BJ (cell line): ENCODE results near the gene FAM228A. TPM values are rescaled to one million over a fixed set of nuclear protein-coding genes. Genes with fewer than 3 reads are reported as not detected.

Source experiments
- CTCF ChIA-PET: fragments of 350-600 bp; formaldehyde crosslinking; extraction: SDS; loops from one replicate; lab custom pipeline; 2021; ENCODE audit warnings: antibody characterized with exemption, inconsistent platforms; lab: Yijun Ruan, JAX
- POLR2A ChIA-PET: fragments of 300-600 bp; sonication (Branson Sonifier 250); formaldehyde crosslinking; extraction: SDS; loops from one replicate; lab custom pipeline; 2021; ENCODE audit warnings: antibody characterized with exemption; lab: Charles Lee
- DNase-seq: peaks from one replicate; pipeline ENCODE4 v3.0.0-alpha.2; 2011; ENCODE audit warnings: low read depth
- H3K27me3 ChIP-seq: 2 replicates; pipeline ENCODE4 v1.6.0; 2011; ENCODE audit warnings: low read length; ENCODE audit not compliant: control insufficient read depth, insufficient read depth
- H3K36me3 ChIP-seq: 2 replicates; pipeline ENCODE4 v1.5.1; 2011; ENCODE audit warnings: low read length; ENCODE audit not compliant: control insufficient read depth, insufficient read depth
- H3K4me3 ChIP-seq: 2 replicates; pipeline ENCODE4 v1.5.1; 2011; ENCODE audit warnings: low read depth, mild to moderate bottlenecking, control low read depth, low read length
- polyA plus RNA-seq: library from polyadenylated mRNA; depleted of rRNA; stranded (reverse); fragments of >200 nt; gene quantifications from 2 replicates; pipeline ENCODE4 v1.2.3, GENCODE V29; 2011
- TF ChIP-seq, protein P1 (sequence below): IDR thresholded peaks from 2 replicates; pipeline ENCODE4 v1.5.1; 2011; ENCODE audit warnings: low read depth, mild to moderate bottlenecking, control low read depth, inconsistent platforms, low read length, moderate library complexity; ENCODE audit not compliant: insufficient read depth

FAM228A gene
- polyA plus RNA-seq, 1 experiment: 0.23 TPM

GRCh38 chr2:24152413-24153197 lies 22.2 kb upstream of the FAM228A start:
- TF ChIP-seq, protein P1, sequence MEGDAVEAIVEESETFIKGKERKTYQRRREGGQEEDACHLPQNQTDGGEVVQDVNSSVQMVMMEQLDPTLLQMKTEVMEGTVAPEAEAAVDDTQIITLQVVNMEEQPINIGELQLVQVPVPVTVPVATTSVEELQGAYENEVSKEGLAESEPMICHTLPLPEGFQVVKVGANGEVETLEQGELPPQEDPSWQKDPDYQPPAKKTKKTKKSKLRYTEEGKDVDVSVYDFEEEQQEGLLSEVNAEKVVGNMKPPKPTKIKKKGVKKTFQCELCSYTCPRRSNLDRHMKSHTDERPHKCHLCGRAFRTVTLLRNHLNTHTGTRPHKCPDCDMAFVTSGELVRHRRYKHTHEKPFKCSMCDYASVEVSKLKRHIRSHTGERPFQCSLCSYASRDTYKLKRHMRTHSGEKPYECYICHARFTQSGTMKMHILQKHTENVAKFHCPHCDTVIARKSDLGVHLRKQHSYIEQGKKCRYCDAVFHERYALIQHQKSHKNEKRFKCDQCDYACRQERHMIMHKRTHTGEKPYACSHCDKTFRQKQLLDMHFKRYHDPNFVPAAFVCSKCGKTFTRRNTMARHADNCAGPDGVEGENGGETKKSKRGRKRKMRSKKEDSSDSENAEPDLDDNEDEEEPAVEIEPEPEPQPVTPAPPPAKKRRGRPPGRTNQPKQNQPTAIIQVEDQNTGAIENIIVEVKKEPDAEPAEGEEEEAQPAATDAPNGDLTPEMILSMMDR: no peak
- POLR2A ChIA-PET: no interaction called here
- CTCF ChIA-PET: no interaction called here
- no peak for DNase-seq
- no peaks in the 10 kb centered on the region for H3K27me3 ChIP-seq
- no peaks in the 10 kb centered on the region; the same call in 1 of the 2 replicates for H3K36me3 ChIP-seq
- H3K4me3 ChIP-seq: no peak overlapping the region

DNA sequence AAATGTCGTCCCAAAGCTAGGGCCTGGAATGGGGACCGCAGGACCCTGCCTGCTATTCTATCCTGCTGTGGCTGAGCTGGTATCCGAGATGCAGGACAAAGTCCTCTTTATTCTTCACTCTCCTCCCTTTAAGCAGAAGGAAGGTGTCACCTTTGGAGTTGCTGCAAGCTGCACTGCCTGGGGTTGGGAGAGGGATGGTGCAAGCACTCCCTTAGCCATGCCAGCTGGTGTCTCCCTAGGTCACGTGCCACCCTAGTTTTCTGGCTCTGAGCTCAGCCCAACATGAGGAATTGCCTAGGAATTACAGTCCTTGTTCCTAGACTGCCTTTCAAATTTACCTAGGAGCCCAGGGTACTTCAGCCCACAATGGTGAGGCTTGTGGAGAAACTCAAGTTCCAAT lies 21.4 kb upstream of the FAM228A start:
- TF ChIP-seq, protein P1: no peak
- no peak overlapping the region for H3K4me3 ChIP-seq
- DNase-seq: no peak
- ChIA-PET CTCF (no interaction called here), POLR2A (no interaction called here)
- H3K27me3 ChIP-seq: no peaks in the 10 kb centered on the region
- H3K36me3 ChIP-seq: no peaks in the 10 kb centered on the region

GRCh38 chr2:24158131-24158530 lies 16.7 kb upstream of the FAM228A start:
- TF ChIP-seq, protein P1: no peak
- no peak for DNase-seq
- ChIA-PET CTCF (interaction anchor here (0.6 kb wide), 1 partner anchor 74 kb away, joined by 3 read pairs; no protein-coding TSS in a partner anchor), POLR2A (no interaction called here)
- Histone ChIP-seq H3K27me3 (no peaks in the 10 kb centered on the region), H3K4me3 (no peak overlapping the region), H3K36me3 (no peaks in the 10 kb centered on the region)

GRCh38 chr2:24159708-24160107 lies 15.1 kb upstream of the FAM228A start:
- Histone ChIP-seq H3K36me3 (no peaks in the 10 kb centered on the region), H3K27me3 (no peaks in the 10 kb centered on the region), H3K4me3 (no peak overlapping the region)
- CTCF ChIA-PET: no interaction called here
- POLR2A ChIA-PET: no interaction called here
- DNase-seq: no peak
- TF ChIP-seq, protein P1: no peak

GRCh38 chr2:24160761-24161160 lies 14.1 kb upstream of the FAM228A start:
- ChIA-PET POLR2A (no interaction called here), CTCF (interaction anchor here (1.1 kb wide), 1 partner anchor 77 kb away, joined by 4 read pairs; the partner anchor contains the start of gene TP53I3)
- TF ChIP-seq, protein P1: no peak

More at GRCh38 chr2:24160761-24161160, 14.1 kb upstream of the FAM228A start:
- Histone ChIP-seq H3K4me3 (no peak overlapping the region), H3K27me3 (no peaks in the 10 kb centered on the region), H3K36me3 (no peaks in the 10 kb centered on the region)
- DNase-seq: no peak
